ENCODE measurements around the gene RAP2C.

- no peak for TF ChIP-seq EP300 (conservative IDR thresholded peaks at IDR 0.05; ENCODE audit: poor library complexity, severe bottlenecking)
- no peak for TF ChIP-seq CTCF (IDR thresholded peaks at IDR 0.05; ENCODE audit: poor library complexity, severe bottlenecking)
- no peak for TF ChIP-seq RAD21 (conservative IDR thresholded peaks at IDR 0.05)
- TF ChIP-seq EZH2 (IDR thresholded peaks at IDR 0.05; ENCODE audit: borderline replicate concordance, insufficient read depth, low read length, poor library complexity, severe bottlenecking), result no peak
- no peak for TF ChIP-seq TAF1 (IDR thresholded peaks at IDR 0.05; ENCODE audit: low read depth)
- TF ChIP-seq POLR2AphosphoS5 (IDR thresholded peaks at IDR 0.05), result no peak
Measured at GRCh38 chrX:132214518-132214917, 4.7 kb downstream of the RAP2C start.

All from neural cell (in vitro differentiated cells).